ENCODE results near the gene FGFBP3. TPM values are rescaled to one million over a fixed set of nuclear protein-coding genes. Genes with fewer than 3 reads are reported as not detected.
"Not testable (repeated sequence)": the region's sequence is repeated elsewhere in the genome, so short reads cannot be mapped to it uniquely, and the experiment has no call there.

FGFBP3 gene
- polyA plus RNA-seq, 1 donor (not counting 4 experiments of a cell fraction or from before 2014, with no cell fraction given): 0.22 TPM

DNA sequence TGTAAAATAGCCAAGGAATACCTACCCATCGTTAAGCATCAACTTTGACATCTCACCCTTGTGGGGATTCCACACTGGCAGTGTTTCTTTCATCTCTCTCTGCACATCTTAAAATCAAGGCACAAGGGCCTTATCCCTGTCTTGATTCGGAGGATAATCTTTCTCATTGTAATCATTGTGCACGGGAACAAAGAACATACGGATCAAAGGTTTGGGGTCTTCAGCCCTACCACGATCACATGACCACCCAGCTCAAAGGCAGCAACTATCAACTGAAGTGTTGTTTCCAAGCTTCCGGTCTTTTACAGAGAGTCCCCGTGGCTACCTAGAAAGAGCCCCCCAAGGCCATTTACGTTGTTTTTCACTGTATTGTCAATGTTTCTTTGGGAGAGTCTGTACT is 11.9 kb downstream of the FGFBP3 start:
- peaks cover 14% of the 10 kb centered on the region for H3K4me1 ChIP-seq (ENCODE audit: control insufficient read depth, extremely low read depth, insufficient read depth, low read length)
- H3K9ac ChIP-seq (ENCODE audit: control insufficient read depth, extremely low read depth, insufficient read depth, low read length): no peak overlapping the region
- no peaks in the 10 kb centered on the region for H3K79me2 ChIP-seq (ENCODE audit: control insufficient read depth, insufficient read depth, low read length)
- no peaks in the 10 kb centered on the region for H4K20me1 ChIP-seq (ENCODE audit: control insufficient read depth, extremely low read depth, insufficient read depth, low read length)
- no peaks in the 10 kb centered on the region for H3K9me1 ChIP-seq (ENCODE audit: control insufficient read depth, extremely low read depth, insufficient read depth, low read length)
- FAIRE-seq (no peak), DNase-seq (ENCODE audit: low read depth, low spot score) (no peak)
- no peaks in the 10 kb centered on the region for H3K9me3 ChIP-seq (ENCODE audit: control insufficient read depth, low read depth, low read length)
- H3K27me3 ChIP-seq (ENCODE audit: control insufficient read depth, extremely low read depth, insufficient read depth, low read length): no peaks in the 10 kb centered on the region
- no peak overlapping the region for H3K27ac ChIP-seq (ENCODE audit: control insufficient read depth, insufficient read depth, low read length)
- no peak overlapping the region for H3K4me2 ChIP-seq (ENCODE audit: control insufficient read depth, extremely low read depth, insufficient read depth, low read depth, low read length)
- no peaks in the 10 kb centered on the region for H3K36me3 ChIP-seq (ENCODE audit: control insufficient read depth in 2 of 2, extremely low read depth in 1 of 2, insufficient read depth in 2 of 2, low read length in 2 of 2)
- H2AFZ ChIP-seq (ENCODE audit: control insufficient read depth, low read length): no peak overlapping the region
- TF ChIP-seq EZH2 (IDR thresholded peaks at IDR 0.05; ENCODE audit: low read length) (no peak), CTCF (optimal IDR thresholded peaks at IDR 0.05 in 1 of 3, IDR thresholded peaks at IDR 0.05 in 1 of 3, conservative IDR thresholded peaks at IDR 0.05 in 1 of 3; ENCODE audit: extremely low read depth in 1 of 3, insufficient read depth in 2 of 3, low read length in 3 of 3) (no peak)
- H3K4me3 ChIP-seq (ENCODE audit: control insufficient read depth in 2 of 3, extremely low read depth in 1 of 3, insufficient read depth in 2 of 3, low read depth in 1 of 3, low read length in 3 of 3): no peak overlapping the region
- dilution Hi-C loops (cut with MboI; ENCODE audit: extremely low pct_ligation_motif_present, low sequenced_read_pairs): no loop called here

DNA sequence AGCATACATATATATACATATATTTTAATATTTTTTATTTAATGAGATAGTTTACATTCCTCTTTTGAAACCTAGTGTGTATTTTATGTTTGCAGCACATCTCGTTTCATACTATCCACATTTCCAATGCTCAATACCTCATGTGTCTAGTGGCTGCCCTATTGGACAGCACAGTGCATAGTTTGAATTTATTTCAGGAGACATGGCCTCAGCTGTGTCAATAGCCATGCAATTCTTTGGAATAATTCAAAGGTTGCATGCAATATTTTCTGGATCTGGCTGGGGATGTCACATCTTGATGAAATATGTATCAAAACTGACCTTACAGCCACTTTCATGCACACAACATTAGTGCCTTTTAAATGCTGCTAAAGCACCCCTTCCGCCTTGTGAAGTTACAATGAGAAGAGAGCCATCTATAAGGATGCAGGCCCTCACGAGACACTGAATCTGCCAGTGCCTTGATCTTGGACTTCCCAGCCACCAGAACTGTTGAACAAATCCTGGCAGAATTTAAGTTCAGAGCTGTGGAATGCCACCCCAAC is 13.0 kb downstream of the FGFBP3 start:
- dilution Hi-C loops (cut with MboI; ENCODE audit: extremely low pct_ligation_motif_present, low sequenced_read_pairs): no loop called here
- FAIRE-seq: no peak
- TF ChIP-seq EZH2 (IDR thresholded peaks at IDR 0.05; ENCODE audit: low read length) (no peak), CTCF (optimal IDR thresholded peaks at IDR 0.05 in 1 of 3, IDR thresholded peaks at IDR 0.05 in 1 of 3, conservative IDR thresholded peaks at IDR 0.05 in 1 of 3; ENCODE audit: extremely low read depth in 1 of 3, insufficient read depth in 2 of 3, low read length in 3 of 3) (no peak)

DNA sequence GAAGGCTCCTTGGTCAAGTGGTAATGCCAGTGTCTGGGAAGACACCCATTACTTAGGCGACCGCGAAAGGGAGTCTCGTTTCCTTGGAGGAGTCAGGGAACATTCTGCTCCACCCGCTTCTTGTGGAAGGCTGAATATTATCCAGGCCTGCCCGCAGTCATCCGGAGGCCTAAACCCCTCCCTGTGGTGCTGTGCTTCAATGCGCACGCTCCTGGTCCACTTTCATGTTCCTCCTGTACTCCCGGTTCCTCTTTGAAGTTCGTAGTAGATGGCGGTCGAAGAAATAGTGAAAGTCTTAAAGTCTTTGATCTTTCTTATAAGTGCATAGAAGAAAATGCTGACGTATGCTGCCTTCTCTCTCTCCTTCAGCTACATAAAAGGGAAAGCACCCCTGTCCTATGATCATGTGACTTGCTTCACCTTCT is 15.0 kb downstream of the FGFBP3 start:
- FAIRE-seq; H3K9me1 ChIP-seq (ENCODE audit: control insufficient read depth, extremely low read depth, insufficient read depth, low read length); H4K20me1 ChIP-seq (ENCODE audit: control insufficient read depth, extremely low read depth, insufficient read depth, low read length); H3K27me3 ChIP-seq (ENCODE audit: control insufficient read depth, extremely low read depth, insufficient read depth, low read length); DNase-seq (ENCODE audit: low read depth, low spot score); dilution Hi-C loops (cut with MboI; ENCODE audit: extremely low pct_ligation_motif_present, low sequenced_read_pairs); H3K4me1 ChIP-seq (ENCODE audit: control insufficient read depth, extremely low read depth, insufficient read depth, low read length); H3K79me2 ChIP-seq (ENCODE audit: control insufficient read depth, insufficient read depth, low read length); H3K27ac ChIP-seq (ENCODE audit: control insufficient read depth, insufficient read depth, low read length); H3K9ac ChIP-seq (ENCODE audit: control insufficient read depth, extremely low read depth, insufficient read depth, low read length); H3K4me2 ChIP-seq (ENCODE audit: control insufficient read depth, extremely low read depth, insufficient read depth, low read depth, low read length); H2AFZ ChIP-seq (ENCODE audit: control insufficient read depth, low read length); H3K9me3 ChIP-seq (ENCODE audit: control insufficient read depth, low read depth, low read length); H3K4me3 ChIP-seq (ENCODE audit: control insufficient read depth in 2 of 3, extremely low read depth in 1 of 3, insufficient read depth in 2 of 3, low read depth in 1 of 3, low read length in 3 of 3); H3K36me3 ChIP-seq (ENCODE audit: control insufficient read depth in 2 of 2, extremely low read depth in 1 of 2, insufficient read depth in 2 of 2, low read length in 2 of 2): not testable (repeated sequence)

More for the DNA sequence above, 13.0 kb downstream of the FGFBP3 start:
- Histone ChIP-seq H4K20me1 (ENCODE audit: control insufficient read depth, extremely low read depth, insufficient read depth, low read length) (no peaks in the 10 kb centered on the region), H3K36me3 (ENCODE audit: control insufficient read depth in 2 of 2, extremely low read depth in 1 of 2, insufficient read depth in 2 of 2, low read length in 2 of 2) (no peaks in the 10 kb centered on the region), H3K4me2 (ENCODE audit: control insufficient read depth, extremely low read depth, insufficient read depth, low read depth, low read length) (no peak overlapping the region), H3K9me3 (ENCODE audit: control insufficient read depth, low read depth, low read length) (no peaks in the 10 kb centered on the region), H2AFZ (ENCODE audit: control insufficient read depth, low read length) (no peak overlapping the region), H3K27ac (ENCODE audit: control insufficient read depth, insufficient read depth, low read length) (no peak overlapping the region), H3K4me1 (ENCODE audit: control insufficient read depth, extremely low read depth, insufficient read depth, low read length) (peaks cover 3% of the 10 kb centered on the region), H3K27me3 (ENCODE audit: control insufficient read depth, extremely low read depth, insufficient read depth, low read length) (no peaks in the 10 kb centered on the region), H3K79me2 (ENCODE audit: control insufficient read depth, insufficient read depth, low read length) (no peaks in the 10 kb centered on the region), H3K9me1 (ENCODE audit: control insufficient read depth, extremely low read depth, insufficient read depth, low read length) (no peaks in the 10 kb centered on the region), H3K9ac (ENCODE audit: control insufficient read depth, extremely low read depth, insufficient read depth, low read length) (no peak overlapping the region), H3K4me3 (ENCODE audit: control insufficient read depth in 2 of 3, extremely low read depth in 1 of 3, insufficient read depth in 2 of 3, low read depth in 1 of 3, low read length in 3 of 3) (no peak overlapping the region)
- no peak for DNase-seq (ENCODE audit: low read depth, low spot score)
